HepG2 (cell line): ENCODE measurements around the gene KRTAP1-3. TPM values are rescaled to one million over a fixed set of nuclear protein-coding genes. Genes with fewer than 3 reads are reported as not detected.

Experiments used
- CHD4 ChIP-seq: fragments of 200-600 bp; sonication (generic); IDR thresholded peaks from 2 replicates; pipeline ENCODE4 v1.7.0; 2017; ENCODE audit warnings: mild to moderate bottlenecking, low read length, borderline replicate concordance
- HMGA1 ChIP-seq: sonication (generic); formaldehyde crosslinking; conservative IDR thresholded peaks from 2 replicates; pipeline ENCODE4 v1.4.0; 2020; ENCODE audit warnings: missing genetic modification reagents
- ZNF24 ChIP-seq: fragments of 450-650 bp; IDR thresholded peaks from 2 replicates; pipeline ENCODE4 v1.6.1; 2017; ENCODE audit warnings: antibody characterized with exemption, mild to moderate bottlenecking
- polyA plus RNA-seq, 8 experiments: library from polyadenylated mRNA; depleted of rRNA in 3 of 8; stranded (reverse) in 7 of 8; unstranded in 1 of 8; fragments of >200 nt; fragmentation: Illumina TruSeq in 4 of 8; extraction: Trizol in 4 of 8; gene quantifications; 2 replicates each; pipeline versions ENCODE4 v1.2.1 to v1.2.3, GENCODE V29; 2011 to 2016; ENCODE audit warnings: low read depth in 4 of 8, missing spikeins in 1 of 8, mixed read lengths in 1 of 8; ENCODE audit not compliant: insufficient read depth in 1 of 8
- total RNA-seq, 5 experiments: library from RNA; depleted of rRNA; stranded (reverse); fragments of >200 nt; fragmentation: Illumina TruSeq; extraction: Trizol; gene quantifications; 2 replicates each; pipeline ENCODE4 v1.2.3, GENCODE V29; 2016; ENCODE audit warnings: low read depth in 1 of 5
- TF ChIP-seq, protein P1 (sequence below): sonication (generic); formaldehyde crosslinking; IDR thresholded peaks from 2 replicates; pipeline ENCODE4 v1.5.0; 2020; ENCODE audit warnings: missing genetic modification reagents
- TF ChIP-seq, protein P2 (sequence below): sonication (generic); formaldehyde crosslinking; IDR thresholded peaks from 2 replicates; pipeline ENCODE4 v1.4.0; 2020; ENCODE audit warnings: low read depth, missing genetic modification reagents

Gene KRTAP1-3
- total and polyA plus RNA-seq, 2 of the 13 experiments (the other 11 are each of a cell fraction or from before 2014, with no cell fraction given) = not detected

DNA sequence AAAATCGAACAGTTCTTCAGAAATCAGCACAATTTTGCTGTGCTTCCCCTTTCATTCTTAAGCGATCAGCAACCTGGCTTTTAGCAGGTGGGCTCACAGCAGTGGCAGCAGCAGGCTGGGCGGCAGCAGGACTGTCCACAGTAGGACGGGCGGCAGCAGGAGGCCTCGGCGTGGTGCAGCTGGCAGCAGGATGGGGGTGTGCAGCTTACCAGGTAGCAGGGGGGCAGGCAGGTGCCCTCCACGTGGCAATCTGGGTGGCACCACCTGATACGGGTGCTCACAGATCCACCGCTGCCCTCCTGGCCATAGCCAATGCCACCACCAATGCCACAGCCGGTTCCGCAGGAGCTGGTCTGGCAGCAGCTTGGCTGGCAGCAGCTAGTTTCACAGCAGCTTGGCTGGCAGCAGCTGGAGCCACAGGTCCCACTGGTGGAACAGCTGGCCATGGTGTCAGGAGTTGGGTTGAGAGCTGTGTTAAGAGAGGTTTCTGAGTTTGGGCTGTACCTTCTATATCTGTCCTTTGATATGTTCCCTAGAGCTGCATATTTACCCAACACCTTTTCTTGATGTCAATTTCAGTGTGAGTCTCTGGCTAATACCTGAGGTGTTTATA is 4.9 kb downstream of the KRTAP1-3 start, which contains the start of gene KRTAP1-4 (continued):
- TF ChIP-seq CHD4 (no peak), ZNF24 (no peak), HMGA1 (CRISPR knock-in tag) (no peak)
- TF ChIP-seq, protein P1, sequence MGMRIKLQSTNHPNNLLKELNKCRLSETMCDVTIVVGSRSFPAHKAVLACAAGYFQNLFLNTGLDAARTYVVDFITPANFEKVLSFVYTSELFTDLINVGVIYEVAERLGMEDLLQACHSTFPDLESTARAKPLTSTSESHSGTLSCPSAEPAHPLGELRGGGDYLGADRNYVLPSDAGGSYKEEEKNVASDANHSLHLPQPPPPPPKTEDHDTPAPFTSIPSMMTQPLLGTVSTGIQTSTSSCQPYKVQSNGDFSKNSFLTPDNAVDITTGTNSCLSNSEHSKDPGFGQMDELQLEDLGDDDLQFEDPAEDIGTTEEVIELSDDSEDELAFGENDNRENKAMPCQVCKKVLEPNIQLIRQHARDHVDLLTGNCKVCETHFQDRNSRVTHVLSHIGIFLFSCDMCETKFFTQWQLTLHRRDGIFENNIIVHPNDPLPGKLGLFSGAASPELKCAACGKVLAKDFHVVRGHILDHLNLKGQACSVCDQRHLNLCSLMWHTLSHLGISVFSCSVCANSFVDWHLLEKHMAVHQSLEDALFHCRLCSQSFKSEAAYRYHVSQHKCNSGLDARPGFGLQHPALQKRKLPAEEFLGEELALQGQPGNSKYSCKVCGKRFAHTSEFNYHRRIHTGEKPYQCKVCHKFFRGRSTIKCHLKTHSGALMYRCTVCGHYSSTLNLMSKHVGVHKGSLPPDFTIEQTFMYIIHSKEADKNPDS = no peak
- TF ChIP-seq, protein P2, sequence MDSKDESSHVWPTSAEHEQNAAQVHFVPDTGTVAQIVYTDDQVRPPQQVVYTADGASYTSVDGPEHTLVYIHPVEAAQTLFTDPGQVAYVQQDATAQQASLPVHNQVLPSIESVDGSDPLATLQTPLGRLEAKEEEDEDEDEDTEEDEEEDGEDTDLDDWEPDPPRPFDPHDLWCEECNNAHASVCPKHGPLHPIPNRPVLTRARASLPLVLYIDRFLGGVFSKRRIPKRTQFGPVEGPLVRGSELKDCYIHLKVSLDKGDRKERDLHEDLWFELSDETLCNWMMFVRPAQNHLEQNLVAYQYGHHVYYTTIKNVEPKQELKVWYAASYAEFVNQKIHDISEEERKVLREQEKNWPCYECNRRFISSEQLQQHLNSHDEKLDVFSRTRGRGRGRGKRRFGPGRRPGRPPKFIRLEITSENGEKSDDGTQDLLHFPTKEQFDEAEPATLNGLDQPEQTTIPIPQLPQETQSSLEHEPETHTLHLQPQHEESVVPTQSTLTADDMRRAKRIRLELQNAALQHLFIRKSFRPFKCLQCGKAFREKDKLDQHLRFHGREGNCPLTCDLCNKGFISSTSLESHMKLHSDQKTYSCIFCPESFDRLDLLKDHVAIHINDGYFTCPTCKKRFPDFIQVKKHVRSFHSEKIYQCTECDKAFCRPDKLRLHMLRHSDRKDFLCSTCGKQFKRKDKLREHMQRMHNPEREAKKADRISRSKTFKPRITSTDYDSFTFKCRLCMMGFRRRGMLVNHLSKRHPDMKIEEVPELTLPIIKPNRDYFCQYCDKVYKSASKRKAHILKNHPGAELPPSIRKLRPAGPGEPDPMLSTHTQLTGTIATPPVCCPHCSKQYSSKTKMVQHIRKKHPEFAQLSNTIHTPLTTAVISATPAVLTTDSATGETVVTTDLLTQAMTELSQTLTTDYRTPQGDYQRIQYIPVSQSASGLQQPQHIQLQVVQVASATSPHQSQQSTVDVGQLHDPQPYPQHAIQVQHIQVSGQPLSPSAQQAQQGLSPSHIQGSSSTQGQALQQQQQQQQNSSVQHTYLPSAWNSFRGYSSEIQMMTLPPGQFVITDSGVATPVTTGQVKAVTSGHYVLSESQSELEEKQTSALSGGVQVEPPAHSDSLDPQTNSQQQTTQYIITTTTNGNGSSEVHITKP (CRISPR knock-in tag) = no peak
